Fibroblast of pulmonary artery (primary cell): Measurements from ENCODE around the gene BRINP3.
A peak's percentile ranks its signal among the peaks of the same experiment; 100 is the strongest.

Source experiments
- DNase-seq: peaks from one replicate; pipeline ENCODE4 v3.0.0-alpha.2; 2010; ENCODE audit warnings: low read depth
- H3K4me3 ChIP-seq: replicated peaks from 2 replicates; pipeline ENCODE4 v1.5.1; 2011; ENCODE audit warnings: low read depth, mild to moderate bottlenecking, control low read depth, low read length, moderate library complexity
- CTCF ChIP-seq: IDR thresholded peaks from 2 replicates; pipeline ENCODE4 v1.5.1; 2011; ENCODE audit warnings: mild to moderate bottlenecking, control low read depth, low read length, inconsistent platforms; ENCODE audit errors: missing control alignments

Gene BRINP3

GRCh38 chr1:190455631-190456030 lies 22.0 kb downstream of the BRINP3 start:
- DNase-seq: no peak
- no peak overlapping the region for H3K4me3 ChIP-seq
- TF ChIP-seq CTCF: no peak

- peak; percentile 26 for DNase-seq
Observed at GRCh38 chr1:190453550-190453949, 24.1 kb downstream of the BRINP3 start.

GRCh38 chr1:190452272-190452848 lies 25.3 kb downstream of the BRINP3 start:
- H3K4me3 ChIP-seq: no peak overlapping the region
- DNase-seq: no peak
- TF ChIP-seq CTCF: no peak

More at GRCh38 chr1:190453550-190453949, 24.1 kb downstream of the BRINP3 start:
- peak; percentile 17 for TF ChIP-seq CTCF
- no peak overlapping the region for H3K4me3 ChIP-seq

GRCh38 chr1:190444464-190444863 lies 33.2 kb downstream of the BRINP3 start:
- no peak overlapping the region for H3K4me3 ChIP-seq
- TF ChIP-seq CTCF: no peak
- DNase-seq: no peak

GRCh38 chr1:190439447-190439846 lies 38.2 kb downstream of the BRINP3 start:
- no peak for TF ChIP-seq CTCF
- no peak for DNase-seq
- no peak overlapping the region for H3K4me3 ChIP-seq

- no peak overlapping the region for H3K4me3 ChIP-seq
- DNase-seq: peak; percentile 61
- TF ChIP-seq CTCF: peak; percentile 38
Observed at GRCh38 chr1:190436615-190437014, 41.0 kb downstream of the BRINP3 start.

- TF ChIP-seq CTCF: no peak
- DNase-seq: no peak
- no peak overlapping the region for H3K4me3 ChIP-seq
Observed at GRCh38 chr1:190429932-190430331, 47.7 kb downstream of the BRINP3 start.
